ENCODE measurements around the gene LUM.
"Not testable (repeated sequence)": the region's sequence is repeated elsewhere in the genome, so short reads cannot be mapped to it uniquely, and the experiment has no call there.

Gene LUM

GRCh38 chr12:91109148-91109564 lies 2.1 kb downstream of the LUM start:
- no peak for FAIRE-seq

DNA sequence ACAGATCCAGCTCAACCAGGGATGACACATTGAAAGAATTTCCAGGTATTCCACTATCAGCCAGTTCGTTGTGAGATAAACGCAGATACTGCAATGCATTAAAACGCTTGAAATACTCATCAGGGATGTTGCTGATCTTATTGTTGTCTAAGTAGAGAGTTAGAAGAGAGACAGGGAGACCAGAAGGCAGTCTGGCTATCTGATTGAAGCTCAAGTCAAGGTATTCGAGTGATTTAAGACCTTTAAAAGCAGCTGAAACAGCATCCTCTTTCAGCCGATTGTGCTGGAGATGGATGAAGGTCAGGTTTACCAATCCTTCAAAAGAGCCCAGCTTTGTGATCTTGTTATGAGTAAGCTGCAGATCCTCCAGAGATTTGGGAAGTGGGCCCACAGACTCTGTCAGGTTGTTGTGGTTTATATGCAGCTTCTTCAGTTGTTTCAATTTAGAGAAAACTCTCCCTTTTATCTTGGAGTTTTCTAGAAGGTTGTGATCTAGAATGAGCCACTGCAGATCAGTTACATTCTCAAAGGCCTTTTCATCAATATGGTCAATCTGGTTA lies 3.0 kb downstream of the LUM start:
- peak; percentile 36 for FAIRE-seq

DNA sequence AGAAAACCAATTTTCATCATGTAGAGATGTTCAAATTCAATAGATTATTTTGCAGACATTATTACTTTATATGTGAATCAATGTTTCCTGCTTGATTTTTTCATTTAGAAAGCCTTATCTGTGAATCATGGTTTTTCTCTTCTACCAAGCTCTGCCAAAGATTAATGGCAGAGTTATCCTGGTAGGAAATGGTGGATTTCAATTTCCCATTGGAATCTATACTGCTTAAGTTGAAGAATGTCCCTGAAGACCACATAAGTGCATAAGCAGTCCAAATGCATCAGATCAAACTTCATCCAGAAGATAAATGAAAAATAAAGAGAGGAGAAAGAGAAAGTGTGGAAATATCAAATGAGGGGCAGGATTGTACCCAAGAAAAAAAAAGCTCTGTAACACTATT lies 5.0 kb downstream of the LUM start:
- no peak for FAIRE-seq

DNA sequence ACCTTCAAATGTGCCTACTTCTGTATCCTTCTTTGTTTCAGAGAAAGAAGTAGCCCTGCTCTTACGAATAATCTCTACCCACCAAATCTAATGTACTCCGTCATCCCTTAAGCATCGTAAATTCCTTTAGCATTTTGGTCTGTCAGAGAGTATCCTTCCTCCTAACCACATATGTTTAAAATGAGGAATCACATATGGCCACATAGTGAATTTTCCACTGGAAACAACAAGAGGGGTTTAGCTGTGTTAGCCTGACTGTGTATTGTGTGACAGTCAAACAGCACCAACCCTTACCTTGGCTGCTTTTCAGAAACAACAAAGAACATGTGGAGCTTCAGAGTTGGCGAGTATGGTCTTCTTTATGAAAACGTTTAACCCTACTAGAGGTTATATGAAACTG lies 5.5 kb downstream of the LUM start:
- FAIRE-seq = peak; percentile 76

- peak; percentile 85 for FAIRE-seq
Measured at GRCh38 chr12:91104812-91105466, 6.4 kb downstream of the LUM start.

DNA sequence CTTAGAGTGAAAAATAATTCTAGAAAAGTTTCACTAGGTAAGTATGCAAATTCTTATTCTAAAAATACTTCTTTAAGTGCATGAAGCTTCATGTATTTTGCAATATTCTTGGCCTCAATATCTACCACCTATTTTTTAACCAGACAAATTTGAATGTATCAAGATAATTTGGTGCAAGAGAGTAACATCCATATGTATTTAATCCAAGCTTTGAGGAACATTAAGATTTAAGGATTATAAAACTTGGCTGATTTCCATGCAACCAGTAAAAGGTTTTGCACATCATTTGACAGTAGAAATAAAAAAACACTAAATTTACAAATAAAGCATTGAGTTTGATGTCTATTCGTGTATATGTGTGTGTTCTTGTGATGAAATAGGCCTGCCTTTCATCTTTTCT lies 7.7 kb downstream of the LUM start:
- FAIRE-seq = peak; percentile 63

- no peak for FAIRE-seq
Measured at GRCh38 chr12:91103101-91103500, 8.2 kb downstream of the LUM start.

DNA sequence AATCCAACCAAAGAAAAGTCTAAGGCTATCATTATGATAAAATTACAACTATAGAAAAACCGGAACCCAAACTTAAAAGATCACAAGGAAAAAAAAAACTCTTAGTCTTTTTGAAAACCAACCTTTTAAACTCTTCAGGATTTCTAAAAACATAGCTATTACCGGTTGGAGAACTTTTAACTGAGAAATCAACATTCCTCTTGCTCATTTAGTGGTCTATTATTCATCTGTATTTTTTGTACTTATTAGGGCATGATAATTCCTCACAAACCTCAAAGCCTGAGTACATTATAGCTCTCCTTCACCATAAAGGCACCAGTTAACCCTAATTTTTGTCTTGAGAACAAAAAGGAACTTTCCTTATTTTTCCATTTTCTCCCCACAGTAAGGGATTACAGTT lies 10.4 kb downstream of the LUM start:
- FAIRE-seq = no peak

- FAIRE-seq = peak; percentile 99
Measured at GRCh38 chr12:91099836-91100235, 11.5 kb downstream of the LUM start.

DNA sequence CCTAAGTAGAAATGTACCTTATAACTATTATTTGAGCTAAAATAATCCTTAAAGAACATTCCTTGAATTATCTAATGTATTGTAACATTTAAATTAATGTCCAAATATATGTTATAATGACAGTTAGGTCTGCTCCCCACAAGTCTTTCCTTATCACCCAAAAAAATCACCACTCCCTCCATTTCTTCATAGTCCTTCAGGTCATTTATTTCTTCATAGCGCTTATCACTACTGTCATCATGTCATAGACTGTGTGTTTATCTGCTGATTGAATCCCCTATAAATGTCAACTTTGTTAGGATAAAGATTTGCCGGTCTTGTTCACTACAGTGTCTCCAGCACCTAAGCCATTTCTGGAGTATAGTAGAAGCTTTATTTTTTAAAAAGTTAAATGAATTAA lies 12.0 kb downstream of the LUM start:
- FAIRE-seq = no peak

DNA sequence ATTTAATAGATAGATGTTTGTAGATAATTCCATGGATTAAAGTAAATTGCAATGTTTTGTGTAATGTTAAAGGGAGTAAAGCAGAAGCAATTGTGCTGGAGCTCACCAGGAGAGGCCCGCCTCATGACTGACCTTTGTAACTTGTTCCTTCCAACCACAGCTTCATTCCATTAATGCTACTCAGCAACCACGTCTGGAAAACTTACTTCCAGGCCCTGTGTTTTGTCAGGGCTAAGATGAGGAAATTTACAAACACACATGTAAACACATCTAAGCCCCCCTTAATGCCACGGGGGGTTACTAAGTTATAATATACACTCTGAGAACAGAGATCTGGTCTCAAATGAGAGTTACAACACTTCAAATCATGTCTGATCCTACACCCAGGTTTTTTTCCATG lies 12.4 kb downstream of the LUM start:
- FAIRE-seq = no peak

DNA sequence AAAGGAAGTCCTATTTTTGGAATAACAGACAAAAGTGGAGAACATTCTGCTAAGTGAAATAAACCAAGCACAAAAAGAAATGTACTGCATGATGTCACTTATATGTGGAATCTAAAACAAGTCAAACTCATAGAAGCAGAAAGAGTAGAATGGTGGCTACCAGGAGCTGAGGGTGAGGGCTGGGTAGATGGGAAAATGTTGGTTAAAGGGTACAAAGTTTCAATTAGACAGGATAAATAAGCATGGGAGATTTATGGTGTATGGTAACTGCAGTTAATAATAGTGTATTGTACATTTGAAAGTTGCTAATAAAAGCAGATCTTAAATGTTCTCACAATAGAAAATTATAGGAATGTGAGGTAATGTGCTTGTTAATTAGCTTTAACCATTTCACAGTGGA lies 12.8 kb downstream of the LUM start:
- no peak for FAIRE-seq

GRCh38 chr12:91094957-91095356 lies 16.3 kb downstream of the LUM start:
- FAIRE-seq = no peak

DNA sequence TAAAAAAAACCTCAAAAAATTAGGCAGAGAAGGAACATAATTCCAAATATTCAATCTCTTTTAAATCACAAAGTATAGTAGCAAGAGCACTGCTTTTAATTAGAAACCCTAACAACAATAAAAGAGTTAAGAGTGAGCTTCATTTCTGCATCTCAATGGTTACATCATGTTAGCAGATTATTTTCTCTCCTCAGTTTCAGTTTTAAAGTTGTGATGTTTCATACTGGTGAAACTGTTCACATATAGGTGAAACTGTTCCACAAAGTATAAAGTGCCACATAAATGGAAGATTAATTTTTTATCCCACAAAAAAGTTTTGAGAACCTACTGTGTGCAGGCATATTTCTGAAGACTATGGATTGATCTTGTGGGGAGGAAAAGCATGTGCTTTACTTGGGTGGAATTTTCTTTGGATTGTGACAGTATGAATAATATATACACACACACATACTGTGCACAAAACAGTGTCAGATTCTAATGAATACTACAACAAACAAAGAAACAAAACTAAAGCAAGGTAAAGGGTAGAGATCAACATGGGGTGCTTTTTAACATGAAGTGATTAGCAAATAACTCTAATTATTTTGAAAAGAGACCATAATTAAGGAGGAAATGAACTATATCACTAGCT lies 17.1 kb downstream of the LUM start:
- no peak for FAIRE-seq

DNA sequence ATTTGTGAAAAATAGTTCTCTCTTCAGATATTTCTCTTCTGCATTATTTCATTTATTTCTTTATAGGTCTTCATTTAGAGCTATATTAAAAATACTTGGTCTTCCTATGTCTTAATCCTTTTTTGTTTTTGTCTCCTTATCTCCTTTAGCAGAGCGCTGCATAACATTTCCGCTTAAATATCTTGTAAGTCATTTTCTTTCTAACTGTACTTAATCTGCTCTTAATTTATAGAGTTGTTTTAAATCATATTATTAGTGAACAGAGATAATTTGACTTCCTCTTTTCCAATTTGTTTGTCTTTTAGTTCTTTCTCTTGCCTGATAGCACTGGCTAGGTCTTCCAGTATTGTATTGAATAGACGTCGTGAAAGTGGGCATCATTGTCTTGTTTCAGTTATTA lies 18.0 kb downstream of the LUM start:
- no peak for FAIRE-seq

- FAIRE-seq = no peak
Measured at GRCh38 chr12:91091916-91092715, 19.2 kb downstream of the LUM start.

DNA sequence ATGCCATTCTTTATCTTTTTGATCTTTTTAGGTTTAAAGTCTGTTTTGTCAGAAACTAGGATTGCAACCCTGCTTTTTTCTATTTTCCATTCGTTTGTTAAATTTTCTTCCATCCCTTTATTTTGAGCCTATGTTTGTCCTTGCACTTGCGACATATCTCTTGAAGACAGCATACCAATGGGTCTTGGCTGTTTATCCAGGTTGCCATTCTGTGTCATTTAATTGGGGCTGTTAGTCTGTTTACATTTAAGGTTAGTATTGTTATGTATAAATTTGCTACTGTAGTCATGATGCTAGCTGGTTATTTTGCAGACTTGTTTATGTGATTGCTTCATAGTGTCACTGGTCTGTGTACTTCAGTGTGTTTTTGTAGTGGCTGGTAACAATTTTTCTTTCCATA lies 21.3 kb downstream of the LUM start:
- FAIRE-seq = not testable (repeated sequence)

- no peak for FAIRE-seq
Measured at GRCh38 chr12:91080041-91080440, 31.3 kb downstream of the LUM start.

DNA sequence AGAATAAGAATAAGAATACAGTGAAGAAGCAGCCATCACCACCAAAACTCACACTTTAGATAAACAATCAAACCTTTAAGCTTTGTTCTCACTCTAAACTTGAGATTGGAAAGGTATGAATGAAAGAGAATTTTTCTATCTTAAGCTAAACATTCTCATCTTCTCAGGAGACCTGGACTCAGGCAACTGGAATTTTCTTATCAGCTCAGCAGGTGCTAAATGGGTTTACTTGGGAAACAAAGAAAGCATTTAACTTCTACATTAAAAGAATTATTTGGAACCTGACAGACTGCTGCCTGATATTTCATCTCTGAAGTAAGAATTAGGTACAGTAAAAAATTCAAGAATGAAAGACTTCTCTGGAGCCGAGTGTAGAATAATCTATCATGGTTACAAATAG lies 32.8 kb downstream of the LUM start:
- no peak for FAIRE-seq

- no peak for FAIRE-seq
Measured at GRCh38 chr12:91077228-91077954, 33.9 kb downstream of the LUM start.

GRCh38 chr12:91074851-91075250 lies 36.4 kb downstream of the LUM start:
- no peak for FAIRE-seq

DNA sequence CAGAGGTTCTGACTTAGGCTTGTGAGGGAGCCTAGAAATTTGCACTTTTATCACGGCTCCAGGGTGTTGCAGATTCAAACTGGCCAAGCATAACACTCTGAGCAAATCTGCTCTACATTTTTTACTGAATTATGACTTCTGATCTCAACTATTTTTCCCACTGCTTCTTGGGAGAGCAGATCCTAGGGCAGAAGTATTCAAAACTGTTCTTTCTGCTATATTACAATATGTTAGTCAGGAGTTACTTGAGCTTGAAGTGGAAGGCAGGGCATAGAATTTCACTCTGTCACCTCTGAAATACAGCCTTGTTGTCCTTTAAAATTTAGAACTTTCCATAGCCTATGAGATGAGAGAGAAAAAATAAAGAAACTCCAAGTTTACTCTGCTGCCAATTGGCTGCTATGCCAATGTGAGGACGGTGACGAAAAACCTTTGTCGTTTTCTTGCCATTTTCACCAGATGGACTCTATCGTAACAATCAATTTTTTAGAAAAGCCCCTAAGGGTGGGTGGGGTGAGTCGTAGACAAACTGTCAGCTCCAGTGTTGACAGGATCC lies 37.1 kb downstream of the LUM start:
- no peak for FAIRE-seq

DNA sequence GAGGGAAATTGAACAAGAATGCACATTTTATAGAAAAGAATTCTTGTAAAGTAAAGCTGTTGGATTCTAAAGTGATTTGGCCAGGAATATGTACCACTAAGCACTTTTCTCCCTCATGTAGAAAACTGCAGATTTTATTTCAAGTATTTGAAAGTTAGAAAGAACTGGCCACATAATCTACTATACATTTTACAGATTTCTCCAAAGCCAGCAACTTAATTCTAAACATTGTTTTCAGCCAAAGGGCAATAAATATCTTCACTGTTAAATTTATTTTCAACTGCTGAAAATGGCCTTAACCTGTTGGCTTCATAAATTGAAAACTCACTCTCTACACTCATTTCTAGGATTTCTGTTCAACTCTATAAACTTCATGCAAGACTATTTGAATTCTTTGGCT lies 37.9 kb downstream of the LUM start:
- no peak for FAIRE-seq

Measured in TTC549 (cell line).